Kidney capillary endothelial cell (primary cell): ENCODE data around the gene PTPRN2.
"Not testable (repeated sequence)": the region's sequence is repeated elsewhere in the genome, so short reads cannot be mapped to it uniquely, and the experiment has no call there.

ENCODE experiments used
- DNase-seq: peaks from one replicate; pipeline ENCODE4 v3.0.0-alpha.2; 2018; ENCODE audit warnings: low spot score

Gene PTPRN2

GRCh38 chr7:158467562-158467961 is 120.1 kb downstream of the PTPRN2 start:
- DNase-seq, result no peak

- DNase-seq, result no peak
Measured at GRCh38 chr7:158463317-158463716, 124.3 kb downstream of the PTPRN2 start.

DNA sequence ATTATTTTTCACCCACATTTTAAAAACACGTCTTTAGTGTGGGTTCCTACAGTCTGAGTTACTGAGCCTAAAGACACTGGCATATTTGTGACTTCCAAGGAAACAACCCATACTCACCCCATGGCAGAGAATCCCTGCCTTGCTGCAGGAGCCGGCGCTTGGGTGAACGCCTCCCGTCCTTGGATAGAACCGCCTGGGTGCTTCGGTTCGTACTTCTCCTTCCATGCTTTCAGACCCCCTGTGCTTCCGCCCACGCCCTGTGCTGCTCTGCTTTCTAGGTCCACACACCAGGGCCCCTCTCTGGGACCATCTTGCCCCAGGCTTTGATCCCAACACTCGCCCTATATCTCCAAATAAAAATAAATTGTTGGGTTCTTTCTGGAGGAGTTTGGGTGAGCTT is 125.8 kb downstream of the PTPRN2 start:
- DNase-seq, result no peak

GRCh38 chr7:158460665-158461064 is 127.0 kb downstream of the PTPRN2 start:
- no peak for DNase-seq

GRCh38 chr7:158458716-158459282 is 128.8 kb downstream of the PTPRN2 start:
- DNase-seq, result no peak

- DNase-seq, result no peak
Measured at GRCh38 chr7:158458096-158458495, 129.5 kb downstream of the PTPRN2 start.

DNA sequence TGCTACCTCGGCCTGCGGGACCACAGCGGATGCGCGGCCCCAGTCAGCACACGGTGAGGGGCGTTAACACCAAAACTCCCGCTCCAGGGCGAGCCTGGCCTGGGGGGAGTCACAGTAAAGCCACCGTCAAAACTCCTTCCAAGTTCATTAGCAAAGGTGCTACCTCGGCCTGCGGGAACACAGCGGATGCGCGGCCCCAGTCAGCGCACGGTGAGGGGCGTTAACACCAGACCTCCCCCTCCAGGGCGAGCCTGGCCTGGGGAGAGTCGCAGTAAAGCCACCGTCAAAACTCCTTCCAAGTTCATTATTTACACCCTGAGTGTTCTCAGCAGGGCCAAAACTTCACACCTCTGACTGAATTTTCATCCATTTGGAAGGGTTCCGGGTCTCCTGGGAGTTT is 130.0 kb downstream of the PTPRN2 start:
- DNase-seq, result not testable (repeated sequence)

DNA sequence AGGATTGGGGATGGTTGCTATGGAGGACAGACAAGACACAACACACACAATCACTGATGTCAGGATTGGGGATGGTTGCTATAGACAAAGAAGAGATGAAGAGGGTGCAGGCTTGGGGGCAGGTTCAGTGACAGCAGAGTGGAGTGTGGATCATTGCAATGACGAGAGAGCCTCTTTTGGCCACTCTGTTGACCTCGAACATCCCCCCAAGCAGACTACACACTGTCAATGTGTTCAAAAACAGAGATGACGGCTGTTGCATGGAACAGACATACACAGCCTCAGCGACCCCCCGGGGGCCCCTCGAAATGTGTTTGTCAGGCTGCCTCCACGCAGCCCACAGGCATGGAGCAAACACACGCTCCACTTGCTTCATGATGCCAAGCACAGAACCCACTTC is 133.0 kb downstream of the PTPRN2 start:
- no peak for DNase-seq

DNA sequence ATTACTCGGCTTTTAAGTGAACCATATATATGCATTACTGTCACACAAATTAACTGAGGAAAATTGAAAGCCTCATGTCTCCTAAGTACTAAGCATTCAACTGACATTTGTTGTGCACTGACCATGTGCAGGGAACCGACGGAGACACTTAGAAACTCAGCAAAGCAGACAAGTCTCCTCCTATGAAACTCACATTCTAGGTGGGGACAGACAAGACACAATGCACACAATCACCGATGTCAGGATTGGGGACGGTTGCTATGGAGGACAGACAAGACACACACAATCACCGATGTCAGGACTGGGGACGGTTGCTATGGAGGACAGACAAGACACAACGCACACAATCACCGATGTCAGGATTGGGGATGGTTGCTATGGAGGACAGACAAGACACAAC is 134.0 kb downstream of the PTPRN2 start:
- no peak for DNase-seq

GRCh38 chr7:158452331-158452730 is 135.3 kb downstream of the PTPRN2 start:
- DNase-seq, result no peak

DNA sequence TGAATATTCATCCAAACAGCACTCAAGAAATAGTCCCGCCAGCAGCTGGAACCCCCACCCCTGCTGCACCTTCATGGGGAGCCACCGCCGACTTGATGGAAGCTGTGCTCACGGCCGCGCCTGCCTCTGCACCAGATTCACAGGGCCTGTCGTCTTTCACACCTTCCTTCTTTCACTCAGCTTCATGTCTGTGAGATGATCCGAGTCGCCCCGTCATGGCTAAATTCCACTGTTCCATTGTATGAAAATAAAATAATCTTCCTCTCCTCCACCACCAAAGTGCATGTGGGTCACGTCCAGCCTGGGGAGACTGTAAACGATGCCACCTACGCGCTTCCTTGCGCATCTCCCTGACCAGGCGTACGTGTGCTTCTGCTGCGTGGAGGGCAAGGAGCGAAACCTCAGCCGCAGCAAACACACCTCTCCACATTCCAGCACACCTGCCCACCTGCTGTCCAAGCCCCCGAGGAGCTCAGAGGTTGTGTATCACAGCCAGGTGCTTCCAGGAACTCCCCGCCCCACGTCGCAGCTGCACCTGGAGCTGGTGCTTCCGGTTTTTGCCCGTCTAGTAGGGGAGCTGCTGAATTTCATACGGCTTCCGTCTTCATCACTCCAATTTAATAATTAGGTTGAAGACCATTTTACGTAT is 137.0 kb downstream of the PTPRN2 start:
- DNase-seq, result no peak

DNA sequence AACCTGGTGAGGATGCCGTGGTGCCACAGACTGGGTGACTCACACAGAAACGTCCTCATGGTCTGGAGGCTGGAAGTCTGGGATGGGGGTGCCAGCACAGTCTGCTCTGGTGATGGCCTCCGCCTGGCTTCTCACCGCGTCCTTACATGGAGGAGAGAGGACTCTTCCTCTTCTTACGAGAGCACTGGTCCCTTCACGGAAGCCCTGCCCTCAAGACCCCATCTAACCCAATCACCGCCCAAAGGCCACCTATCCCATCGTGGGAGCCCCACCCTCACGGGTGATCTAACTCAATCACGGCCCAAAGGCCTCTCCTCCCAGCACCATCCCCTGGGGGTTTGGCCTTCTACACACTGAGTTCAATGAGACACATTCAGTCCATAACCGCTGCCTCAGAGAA is 137.7 kb downstream of the PTPRN2 start:
- no peak for DNase-seq

- no peak for DNase-seq
Measured at GRCh38 chr7:158449266-158449665, 138.4 kb downstream of the PTPRN2 start.

- no peak for DNase-seq
Measured at GRCh38 chr7:158448430-158449100, 139.1 kb downstream of the PTPRN2 start.

DNA sequence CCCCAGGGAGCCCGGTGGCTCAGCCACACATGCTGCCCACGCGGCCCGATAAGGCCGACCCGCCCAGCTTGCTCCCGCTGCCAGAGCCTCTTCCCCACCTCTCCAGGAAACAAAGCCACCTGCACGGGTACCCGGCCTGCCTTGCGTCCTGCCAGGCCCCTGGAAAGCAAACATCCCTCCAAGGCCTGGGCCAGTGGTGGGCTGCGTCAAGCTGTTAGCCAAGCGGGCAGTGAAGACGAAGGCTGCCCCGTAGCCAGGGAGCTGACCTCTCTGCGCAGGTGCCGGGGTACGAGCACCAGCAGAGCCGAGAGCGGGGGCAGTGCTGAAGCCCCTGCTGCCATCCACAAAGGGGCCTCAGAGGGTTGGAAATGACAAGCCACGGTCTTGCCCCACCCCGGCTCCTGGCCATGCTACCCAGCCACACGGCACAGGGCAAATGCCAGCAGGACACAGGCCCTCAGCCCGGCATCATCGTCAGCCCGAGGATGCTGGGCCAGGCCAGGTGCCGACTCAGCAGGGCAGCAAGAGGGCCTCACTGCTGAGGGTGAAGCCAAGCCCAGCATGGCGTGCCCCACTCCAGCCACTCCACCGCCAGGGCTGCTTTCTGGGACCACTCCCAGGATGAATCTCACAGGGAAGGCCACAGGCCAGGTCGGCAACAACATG is 140.0 kb downstream of the PTPRN2 start:
- DNase-seq, result no peak

DNA sequence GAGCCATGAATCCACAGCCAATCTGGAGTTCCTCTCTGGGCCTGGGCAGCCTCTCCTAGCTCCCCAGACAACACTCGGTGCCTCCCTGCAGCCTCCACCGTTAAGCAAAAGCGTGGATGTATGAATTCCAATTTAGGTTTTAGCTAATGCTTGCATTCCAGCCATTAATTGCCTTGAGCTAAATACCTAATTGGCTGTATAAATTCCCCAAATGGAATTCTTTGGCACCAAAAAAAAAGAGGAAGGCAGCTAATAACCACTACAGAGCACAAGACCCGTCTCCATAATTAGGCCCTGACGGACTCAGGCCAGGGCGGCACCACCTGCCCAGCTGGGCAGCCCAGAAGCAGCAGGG is 140.5 kb downstream of the PTPRN2 start:
- no peak for DNase-seq

GRCh38 chr7:158446706-158447105 is 140.9 kb downstream of the PTPRN2 start:
- no peak for DNase-seq

GRCh38 chr7:158446281-158446680 is 141.3 kb downstream of the PTPRN2 start:
- no peak for DNase-seq

DNA sequence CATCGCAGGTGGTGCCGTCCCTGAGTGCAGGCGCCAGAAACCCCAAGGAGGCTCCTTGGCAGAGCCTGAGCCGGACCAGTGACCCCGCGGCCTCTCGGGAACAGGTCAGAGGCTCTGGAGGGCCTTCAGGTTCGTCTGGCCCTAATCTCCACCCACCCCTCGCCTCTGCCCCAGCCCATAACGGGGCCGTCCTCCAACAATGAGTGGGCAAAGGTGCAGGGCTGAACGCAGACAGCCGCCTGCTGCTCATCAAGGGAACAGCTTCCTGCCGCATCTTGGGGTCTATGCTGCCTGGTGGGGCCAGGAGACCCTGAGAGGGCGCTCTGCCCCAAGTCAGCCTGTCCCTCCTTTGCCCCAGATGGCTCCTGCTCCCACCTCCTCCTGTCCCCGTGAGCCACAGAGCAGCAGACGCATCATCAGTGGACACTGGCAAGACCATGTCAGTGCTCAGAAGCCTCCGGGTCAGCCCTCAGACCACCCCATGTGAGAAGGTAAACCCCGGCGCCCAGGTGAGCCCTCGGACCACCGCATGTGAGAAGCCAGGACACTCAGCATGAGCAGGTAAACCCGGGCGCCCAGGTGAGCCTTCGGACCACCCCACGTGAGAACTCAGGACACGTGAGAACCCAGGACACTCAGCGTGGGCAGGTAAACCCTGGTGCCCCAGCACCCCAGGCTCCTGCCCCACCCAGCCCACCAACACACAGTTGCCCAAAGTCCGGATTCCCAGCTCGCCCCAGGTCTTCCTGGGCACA is 142.0 kb downstream of the PTPRN2 start:
- no peak for DNase-seq

DNA sequence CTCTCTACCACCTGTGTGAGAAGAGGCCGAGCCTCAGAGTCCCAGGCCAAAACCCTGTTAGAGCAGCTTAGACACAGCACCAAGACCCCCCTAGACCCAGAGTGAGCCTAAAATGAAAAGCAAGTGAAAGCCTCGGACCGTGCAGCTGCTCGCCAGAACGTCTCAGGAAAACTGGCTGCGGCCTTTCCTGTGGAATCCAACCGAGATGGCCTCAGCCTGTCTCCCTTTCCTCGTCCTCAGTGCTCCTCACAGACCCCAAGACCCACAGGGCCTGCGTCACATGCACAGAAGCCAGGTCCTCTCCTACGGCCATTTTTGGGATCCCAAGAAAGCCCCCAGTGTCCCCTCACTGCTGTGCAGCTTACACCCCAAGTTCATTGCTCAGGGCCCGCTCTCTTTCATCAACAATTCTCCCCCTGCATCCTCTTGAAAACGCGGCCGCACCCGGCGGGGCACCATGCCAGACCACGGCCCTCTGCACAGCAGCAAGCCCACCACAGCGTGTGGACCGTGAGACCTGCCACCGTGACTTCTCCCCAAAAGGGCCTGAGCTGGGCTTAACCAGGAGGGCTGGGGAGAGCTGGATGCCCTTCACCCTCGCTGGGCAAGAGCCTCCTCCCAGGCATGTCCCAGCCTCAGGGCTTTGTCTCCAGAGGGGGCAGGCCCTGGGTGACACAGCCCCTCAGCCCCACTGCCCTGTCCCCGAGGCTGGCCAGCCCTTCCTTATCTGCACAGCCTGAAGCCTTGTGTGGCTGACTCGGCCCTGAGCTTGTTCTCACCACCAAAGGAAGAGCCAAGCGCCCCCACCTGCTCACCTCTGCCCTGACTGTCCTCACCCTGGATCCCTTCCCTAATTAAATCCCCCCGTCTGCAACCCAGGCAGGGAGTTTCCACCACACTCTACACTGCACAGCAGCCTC is 142.9 kb downstream of the PTPRN2 start:
- no peak for DNase-seq
